Large intestine (tissue), 3 donors: ENCODE measurements around the gene GFRA1. TPM values are rescaled to one million over a fixed set of nuclear protein-coding genes. Genes with fewer than 3 reads are reported as not detected.

Experiments
- DNase-seq, 2 donors: peaks; one replicate each; pipeline versions ENCODE4 v3.0.0 to v3.0.0-alpha.2; 2013
- H3K27ac ChIP-seq: one replicate; pipeline ENCODE4 v1.5.1; 2013; ENCODE audit warnings: low read length
- H3K27me3 ChIP-seq: 2 replicates; pipeline ENCODE4 v1.6.1; 2013; ENCODE audit warnings: low read length; ENCODE audit not compliant: control insufficient read depth, insufficient read depth
- H3K36me3 ChIP-seq: 2 replicates; pipeline ENCODE4 v1.6.1; 2013; ENCODE audit warnings: low read length; ENCODE audit not compliant: control insufficient read depth, insufficient read depth
- H3K4me1 ChIP-seq: one replicate; pipeline ENCODE4 v1.6.1; 2013; ENCODE audit warnings: low read length; ENCODE audit not compliant: control insufficient read depth, insufficient read depth
- H3K4me3 ChIP-seq: one replicate; pipeline ENCODE4 v1.5.1; 2013; ENCODE audit warnings: low read length
- H3K9me3 ChIP-seq: one replicate; pipeline ENCODE4 v1.6.1; 2013; ENCODE audit warnings: mild to moderate bottlenecking, low read depth, low read length, moderate library complexity; ENCODE audit not compliant: control insufficient read depth
- WGBS: methylation state at CpG from one replicate; pipeline ENCODE4 v1.1.5; 2013; ENCODE audit warnings: low lambda C conversion rate; ENCODE audit not compliant: insufficient coverage; 5-methylcytosine and 5-hydroxymethylcytosine counted together
- polyA plus RNA-seq: library from polyadenylated mRNA; unstranded; fragments of 120-200 nt; gene quantifications from one replicate; pipeline ENCODE4 v1.2.1, GENCODE V29; 2013

Gene GFRA1
- polyA plus RNA-seq, 1 donor: 17.4 TPM

- Histone ChIP-seq H3K9me3 (no peaks in the 10 kb centered on the region), H3K27ac (no peak overlapping the region), H3K4me1 (no peaks in the 10 kb centered on the region), H3K36me3 (no peaks in the 10 kb centered on the region), H3K4me3 (no peak overlapping the region), H3K27me3 (peaks cover 11% of the 10 kb centered on the region)
- WGBS: 100% methylated on average over 2 of the region's 3 CpGs
- DNase-seq: no peak
These were observed 13.4 kb downstream of the GFRA1 start for GRCh38 chr10:116259638-116260037.

- peaks cover 5% of the 10 kb centered on the region for H3K27me3 ChIP-seq
- WGBS: no CpG with 5 or more reads among the region's 5 CpGs
- H3K4me1 ChIP-seq: no peaks in the 10 kb centered on the region
- no peaks in the 10 kb centered on the region for H3K36me3 ChIP-seq
- no peak for DNase-seq
- no peak overlapping the region for H3K27ac ChIP-seq
- no peaks in the 10 kb centered on the region for H3K9me3 ChIP-seq
- no peak overlapping the region for H3K4me3 ChIP-seq
These were observed 15.2 kb downstream of the GFRA1 start for GRCh38 chr10:116257785-116258184.

- no peaks in the 10 kb centered on the region for H3K9me3 ChIP-seq
- WGBS: no CpG with 5 or more reads among the region's 5 CpGs
- H3K27ac ChIP-seq: no peak overlapping the region
- no peak overlapping the region for H3K4me3 ChIP-seq
- no peaks in the 10 kb centered on the region for H3K36me3 ChIP-seq
- H3K4me1 ChIP-seq: no peaks in the 10 kb centered on the region
- H3K27me3 ChIP-seq: peaks cover 3% of the 10 kb centered on the region
- no peak for DNase-seq
These were observed 16.2 kb downstream of the GFRA1 start for GRCh38 chr10:116256752-116257259.

GRCh38 chr10:116255886-116256751 lies 16.9 kb downstream of the GFRA1 start:
- no peaks in the 10 kb centered on the region for H3K36me3 ChIP-seq
- WGBS: 73% methylated on average over 4 of the region's 12 CpGs
- no peak overlapping the region for H3K27ac ChIP-seq
- DNase-seq: no peak
- no peak overlapping the region for H3K4me3 ChIP-seq
- no peaks in the 10 kb centered on the region for H3K9me3 ChIP-seq
- H3K4me1 ChIP-seq: no peaks in the 10 kb centered on the region
- H3K27me3 ChIP-seq: peaks cover 3% of the 10 kb centered on the region

GRCh38 chr10:116254422-116255155 lies 18.4 kb downstream of the GFRA1 start:
- H3K27ac ChIP-seq: no peak overlapping the region
- H3K4me1 ChIP-seq: no peaks in the 10 kb centered on the region
- H3K9me3 ChIP-seq: no peaks in the 10 kb centered on the region
- no peaks in the 10 kb centered on the region for H3K27me3 ChIP-seq
- no peak overlapping the region for H3K4me3 ChIP-seq
- no peak for DNase-seq
- 87% methylated on average over 3 of the region's 7 CpGs for whole genome bisulfite sequencing
- no peaks in the 10 kb centered on the region for H3K36me3 ChIP-seq

GRCh38 chr10:116253716-116254115 lies 19.3 kb downstream of the GFRA1 start:
- WGBS: no CpG with 5 or more reads among the region's 4 CpGs
- no peaks in the 10 kb centered on the region for H3K9me3 ChIP-seq
- no peaks in the 10 kb centered on the region for H3K4me1 ChIP-seq
- H3K4me3 ChIP-seq: no peak overlapping the region
- H3K27me3 ChIP-seq: no peaks in the 10 kb centered on the region
- DNase-seq: no peak
- H3K27ac ChIP-seq: no peak overlapping the region
- no peaks in the 10 kb centered on the region for H3K36me3 ChIP-seq

- Histone ChIP-seq H3K4me1 (no peaks in the 10 kb centered on the region), H3K27me3 (no peaks in the 10 kb centered on the region), H3K27ac (no peak overlapping the region), H3K4me3 (no peak overlapping the region), H3K9me3 (no peaks in the 10 kb centered on the region), H3K36me3 (no peaks in the 10 kb centered on the region)
- no peak for DNase-seq
- WGBS: 33% methylated on average over 1 of the region's 12 CpGs
These were observed 21.2 kb downstream of the GFRA1 start for GRCh38 chr10:116251602-116252395.

- Histone ChIP-seq H3K9me3 (no peaks in the 10 kb centered on the region), H3K4me1 (no peaks in the 10 kb centered on the region), H3K27ac (no peak overlapping the region), H3K36me3 (no peaks in the 10 kb centered on the region), H3K4me3 (no peak overlapping the region), H3K27me3 (no peaks in the 10 kb centered on the region)
- DNase-seq: no peak
These were observed 25.3 kb downstream of the GFRA1 start for GRCh38 chr10:116247691-116248090.

- WGBS: 98% methylated on average over 8 of the region's 9 CpGs
- no peaks in the 10 kb centered on the region for H3K4me1 ChIP-seq
- no peaks in the 10 kb centered on the region for H3K9me3 ChIP-seq
- no peak for DNase-seq
- no peaks in the 10 kb centered on the region for H3K27me3 ChIP-seq
- no peak overlapping the region for H3K27ac ChIP-seq
- H3K4me3 ChIP-seq: no peak overlapping the region
- H3K36me3 ChIP-seq: no peaks in the 10 kb centered on the region
These were observed 26.7 kb downstream of the GFRA1 start for GRCh38 chr10:116246263-116246662.

GRCh38 chr10:116245156-116245555 lies 27.9 kb downstream of the GFRA1 start:
- no peak overlapping the region for H3K27ac ChIP-seq
- no peaks in the 10 kb centered on the region for H3K4me1 ChIP-seq
- H3K4me3 ChIP-seq: no peak overlapping the region
- no peaks in the 10 kb centered on the region for H3K27me3 ChIP-seq
- no peaks in the 10 kb centered on the region for H3K9me3 ChIP-seq
- WGBS: no CpG with 5 or more reads among the region's 2 CpGs
- DNase-seq: no peak
- no peaks in the 10 kb centered on the region for H3K36me3 ChIP-seq
